Mesendoderm (in vitro differentiated cells): Measurements from ENCODE around the gene AAK1.
A peak's percentile ranks its signal among the peaks of the same experiment; 100 is the strongest.

Experiments
- DNase-seq: peaks from one replicate; pipeline ENCODE4 v3.0.0; 2013
- H2AK5ac ChIP-seq: 2 replicates; pipeline ENCODE4 v1.6.1; 2013; ENCODE audit warnings: low read length, inconsistent platforms
- H2BK120ac ChIP-seq: 2 replicates; pipeline ENCODE4 v1.6.1; 2013; ENCODE audit warnings: low read depth, mild to moderate bottlenecking, low read length, moderate library complexity, mixed read lengths
- H2BK15ac ChIP-seq: replicated peaks from 2 replicates; pipeline ENCODE4 v1.6.1; 2013; ENCODE audit warnings: low read depth, mild to moderate bottlenecking, moderate library complexity
- H2BK5ac ChIP-seq: 2 replicates; pipeline ENCODE4 v1.6.1; 2013; ENCODE audit warnings: low read length, inconsistent platforms
- H3K18ac ChIP-seq: 2 replicates; pipeline ENCODE4 v1.6.1; 2013; ENCODE audit warnings: mild to moderate bottlenecking, low read length, mixed read lengths
- H3K23ac ChIP-seq: one replicate; pipeline ENCODE4 v1.6.1; 2013; ENCODE audit warnings: low read length
- H3K27ac ChIP-seq: 2 replicates; pipeline ENCODE4 v1.5.1; 2013; ENCODE audit warnings: low read depth, mild to moderate bottlenecking, inconsistent platforms, low read length, moderate library complexity
- H3K27me3 ChIP-seq: 2 replicates; pipeline ENCODE4 v1.6.1; 2013; ENCODE audit warnings: low read length, control low read depth, mild to moderate bottlenecking, inconsistent platforms; ENCODE audit not compliant: insufficient read depth, poor library complexity
- H3K36me3 ChIP-seq: 2 replicates; pipeline ENCODE4 v1.6.1; 2013; ENCODE audit warnings: low read length, inconsistent platforms; ENCODE audit not compliant: control insufficient read depth, insufficient read depth
- H3K4ac ChIP-seq: one replicate; pipeline ENCODE4 v1.6.1; 2013; ENCODE audit warnings: low read depth, mild to moderate bottlenecking, low read length, moderate library complexity
- H3K4me1 ChIP-seq: 2 replicates; pipeline ENCODE4 v1.6.1; 2013; ENCODE audit warnings: low read depth, low read length, inconsistent platforms; ENCODE audit not compliant: control insufficient read depth
- H3K4me2 ChIP-seq: 2 replicates; pipeline ENCODE4 v1.6.1; 2013; ENCODE audit warnings: low read length
- H3K4me3 ChIP-seq: 2 replicates; pipeline ENCODE4 v1.5.1; 2013; ENCODE audit warnings: mild to moderate bottlenecking, low read length
- H3K56ac ChIP-seq: one replicate; pipeline ENCODE4 v1.6.1; 2013; ENCODE audit warnings: low read length
- H3K79me1 ChIP-seq: 2 replicates; pipeline ENCODE4 v1.6.1; 2013; ENCODE audit warnings: low read length, inconsistent platforms
- H3K79me2 ChIP-seq: 2 replicates; pipeline ENCODE4 v1.6.1; 2013; ENCODE audit warnings: mild to moderate bottlenecking, low read length; ENCODE audit not compliant: control insufficient read depth, insufficient read depth
- H3K9ac ChIP-seq: 2 replicates; pipeline ENCODE4 v1.6.1; 2013; ENCODE audit warnings: low read length, inconsistent platforms
- H4K5ac ChIP-seq: one replicate; pipeline ENCODE4 v1.6.1; 2013; ENCODE audit warnings: low read length
- H4K8ac ChIP-seq: one replicate; pipeline ENCODE4 v1.6.1; 2013; ENCODE audit warnings: low read depth, mild to moderate bottlenecking, control low read depth, low read length, moderate library complexity
- WGBS: extraction: QIAGEN DNeasy Blood & Tissue Kit; methylation state at CpG from one replicate; pipeline ENCODE4 v1.1.7; 2013; ENCODE audit warnings: low lambda C conversion rate, missing lambda C conversion rate; ENCODE audit not compliant: insufficient coverage; ENCODE audit errors: extremely low coverage; 5-methylcytosine and 5-hydroxymethylcytosine counted together

The AAK1 gene

GRCh38 chr2:69499966-69500365 is 143.6 kb downstream of the AAK1 start:
- Histone ChIP-seq H3K23ac (no peak overlapping the region), H2BK15ac (no peak overlapping the region), H3K18ac (no peak overlapping the region), H4K8ac (no peak overlapping the region), H3K4ac (no peak overlapping the region), H3K27ac (no peak overlapping the region), H3K4me3 (no peak overlapping the region), H4K5ac (no peak overlapping the region), H3K4me2 (no peak overlapping the region), H3K4me1 (no peaks in the 10 kb centered on the region), H2BK5ac (no peak overlapping the region), H2AK5ac (no peak overlapping the region), H3K36me3 (no peaks in the 10 kb centered on the region), H3K79me2 (no peaks in the 10 kb centered on the region), H3K9ac (no peak overlapping the region), H2BK120ac (no peak overlapping the region), H3K27me3 (no peaks in the 10 kb centered on the region), H3K56ac (no peak overlapping the region), H3K79me1 (no peaks in the 10 kb centered on the region)
- DNase-seq: no peak
- WGBS: no CpG with 5 or more reads among the region's 3 CpGs

GRCh38 chr2:69499242-69499641 is 144.3 kb downstream of the AAK1 start:
- Histone ChIP-seq H3K4me1 (no peaks in the 10 kb centered on the region), H2BK120ac (no peak overlapping the region), H3K36me3 (no peaks in the 10 kb centered on the region), H3K23ac (no peak overlapping the region), H3K4ac (no peak overlapping the region), H2AK5ac (no peak overlapping the region), H3K27me3 (no peaks in the 10 kb centered on the region), H3K18ac (no peak overlapping the region), H3K9ac (no peak overlapping the region), H2BK15ac (no peak overlapping the region), H2BK5ac (no peak overlapping the region), H3K4me3 (no peak overlapping the region), H3K56ac (no peak overlapping the region), H4K5ac (no peak overlapping the region), H3K79me2 (no peaks in the 10 kb centered on the region), H3K79me1 (no peaks in the 10 kb centered on the region), H4K8ac (no peak overlapping the region), H3K27ac (no peak overlapping the region), H3K4me2 (no peak overlapping the region)
- no CpG with 5 or more reads among the region's 3 CpGs for WGBS
- DNase-seq: no peak

DNA sequence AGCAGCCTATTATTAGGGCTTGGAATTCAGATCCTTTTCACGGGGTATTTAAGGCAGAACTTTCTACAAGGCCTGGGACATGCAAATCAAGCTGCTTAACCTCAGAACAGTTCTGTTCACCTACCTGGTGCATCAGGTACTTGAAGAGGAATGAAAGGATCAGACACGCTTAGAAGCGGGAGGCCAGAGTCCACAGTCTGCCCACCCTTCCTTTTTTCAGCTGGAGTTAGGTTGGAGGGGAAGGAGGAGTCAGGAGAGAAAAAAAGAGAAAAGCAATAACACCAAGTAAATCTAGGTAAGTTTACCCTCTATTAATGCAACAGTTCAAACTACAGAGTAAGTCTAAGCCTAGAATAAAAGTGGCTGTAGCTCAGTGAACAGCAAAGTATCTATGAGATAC is 147.7 kb downstream of the AAK1 start:
- H2BK15ac ChIP-seq: no peak overlapping the region
- H3K23ac ChIP-seq: no peak overlapping the region
- no peak overlapping the region for H2BK120ac ChIP-seq
- no peak overlapping the region for H3K4ac ChIP-seq
- no peaks in the 10 kb centered on the region for H3K27me3 ChIP-seq
- H2BK5ac ChIP-seq: no peak overlapping the region
- no peak overlapping the region for H4K5ac ChIP-seq
- H3K27ac ChIP-seq: no peak overlapping the region
- H3K79me1 ChIP-seq: no peaks in the 10 kb centered on the region
- H3K36me3 ChIP-seq: no peaks in the 10 kb centered on the region
- no peak for DNase-seq
- H3K18ac ChIP-seq: no peak overlapping the region
- no peak overlapping the region for H3K56ac ChIP-seq
- WGBS: no CpG with 5 or more reads among the region's 3 CpGs
- no peaks in the 10 kb centered on the region for H3K4me1 ChIP-seq
- no peaks in the 10 kb centered on the region for H3K79me2 ChIP-seq
- no peak overlapping the region for H3K4me3 ChIP-seq
- H3K9ac ChIP-seq: no peak overlapping the region
- no peak overlapping the region for H4K8ac ChIP-seq
- H2AK5ac ChIP-seq: no peak overlapping the region
- H3K4me2 ChIP-seq: no peak overlapping the region

DNA sequence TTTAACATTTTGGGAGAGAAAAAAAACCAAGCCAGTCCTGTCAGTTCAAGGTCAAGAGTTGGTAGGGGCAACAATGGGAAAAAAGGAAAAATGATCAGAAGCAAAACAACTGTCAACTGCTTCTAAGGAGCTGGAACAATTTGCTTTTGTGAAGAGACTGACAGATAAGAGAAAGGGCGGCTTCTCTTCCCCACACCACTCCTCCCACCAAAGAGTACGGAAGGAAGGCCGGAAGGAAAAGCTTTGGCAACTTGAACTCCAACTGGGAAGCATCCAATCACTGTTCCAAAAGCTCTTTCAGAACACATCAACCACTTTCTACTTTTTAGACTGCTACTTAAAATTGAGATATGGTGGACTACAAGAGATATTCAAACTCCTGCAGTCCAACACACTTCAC is 148.5 kb downstream of the AAK1 start:
- no peak overlapping the region for H3K4ac ChIP-seq
- WGBS: no CpG with 5 or more reads among the region's 3 CpGs
- H3K36me3 ChIP-seq: no peaks in the 10 kb centered on the region

DNA sequence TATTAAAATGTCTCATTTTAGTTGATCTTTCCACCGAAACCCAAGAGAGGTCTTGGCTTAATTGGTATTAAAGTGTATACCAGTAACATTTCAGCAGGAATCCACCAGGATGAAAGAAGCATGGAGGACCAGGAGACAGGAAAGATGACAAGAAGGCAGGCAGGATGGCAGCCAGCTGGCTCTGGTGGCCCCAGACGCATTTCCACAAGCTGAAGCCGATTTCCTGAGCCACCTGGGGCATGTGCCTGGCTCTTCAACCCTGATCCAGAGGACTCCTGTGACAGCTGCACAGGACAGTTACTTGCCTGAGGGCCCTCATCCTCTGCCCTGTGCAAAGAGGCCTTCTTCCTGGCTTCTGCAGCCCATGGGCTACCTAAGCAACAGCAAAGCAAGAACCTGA is 149.4 kb downstream of the AAK1 start:
- Histone ChIP-seq H3K4ac (no peak overlapping the region), H2AK5ac (no peak overlapping the region), H3K9ac (no peak overlapping the region), H3K23ac (no peak overlapping the region), H4K8ac (no peak overlapping the region), H3K18ac (no peak overlapping the region), H3K79me1 (no peaks in the 10 kb centered on the region), H3K36me3 (no peaks in the 10 kb centered on the region), H2BK120ac (no peak overlapping the region), H3K27ac (no peak overlapping the region), H3K4me1 (no peaks in the 10 kb centered on the region), H3K4me2 (no peak overlapping the region), H4K5ac (no peak overlapping the region), H3K27me3 (no peaks in the 10 kb centered on the region), H3K79me2 (no peaks in the 10 kb centered on the region), H2BK5ac (no peak overlapping the region), H3K4me3 (no peak overlapping the region), H3K56ac (no peak overlapping the region), H2BK15ac (no peak overlapping the region)
- WGBS: no CpG with 5 or more reads among the region's 3 CpGs
- no peak for DNase-seq

More for the DNA sequence above, 148.5 kb downstream of the AAK1 start:
- no peak overlapping the region for H3K56ac ChIP-seq
- H3K79me2 ChIP-seq: no peaks in the 10 kb centered on the region
- H4K5ac ChIP-seq: no peak overlapping the region
- no peaks in the 10 kb centered on the region for H3K79me1 ChIP-seq
- H2BK15ac ChIP-seq: no peak overlapping the region
- H2BK5ac ChIP-seq: no peak overlapping the region
- no peak overlapping the region for H4K8ac ChIP-seq
- H2AK5ac ChIP-seq: no peak overlapping the region
- H3K27me3 ChIP-seq: no peaks in the 10 kb centered on the region
- H3K4me3 ChIP-seq: no peak overlapping the region
- no peak overlapping the region for H2BK120ac ChIP-seq
- no peak overlapping the region for H3K4me2 ChIP-seq
- no peak overlapping the region for H3K23ac ChIP-seq
- H3K18ac ChIP-seq: no peak overlapping the region
- no peak for DNase-seq
- H3K4me1 ChIP-seq: no peaks in the 10 kb centered on the region
- H3K9ac ChIP-seq: no peak overlapping the region
- H3K27ac ChIP-seq: no peak overlapping the region

GRCh38 chr2:69493268-69493667 is 150.3 kb downstream of the AAK1 start:
- no peak overlapping the region for H3K18ac ChIP-seq
- H3K4me3 ChIP-seq: no peak overlapping the region
- H4K8ac ChIP-seq: no peak overlapping the region
- H3K79me1 ChIP-seq: no peaks in the 10 kb centered on the region
- H3K79me2 ChIP-seq: no peaks in the 10 kb centered on the region
- H4K5ac ChIP-seq: no peak overlapping the region
- no peak overlapping the region for H3K9ac ChIP-seq
- peak; percentile 22 for DNase-seq
- no peaks in the 10 kb centered on the region for H3K27me3 ChIP-seq
- H2BK5ac ChIP-seq: no peak overlapping the region
- no CpG with 5 or more reads among the region's 6 CpGs for WGBS
- H3K4ac ChIP-seq: no peak overlapping the region
- H2BK15ac ChIP-seq: no peak overlapping the region
- no peak overlapping the region for H2BK120ac ChIP-seq
- H3K56ac ChIP-seq: no peak overlapping the region
- no peak overlapping the region for H3K4me2 ChIP-seq
- H3K27ac ChIP-seq: no peak overlapping the region
- no peaks in the 10 kb centered on the region for H3K36me3 ChIP-seq
- H2AK5ac ChIP-seq: no peak overlapping the region
- H3K23ac ChIP-seq: no peak overlapping the region
- no peaks in the 10 kb centered on the region for H3K4me1 ChIP-seq
